ENCODE results near the gene ATG7. TPM values are rescaled to one million over a fixed set of nuclear protein-coding genes. Genes with fewer than 3 reads are reported as not detected.

The ATG7 gene
- total RNA-seq, 1 donor from 2014 or later, result 51.7 TPM

- POLR2A ChIA-PET, result interaction anchor here (0.7 kb wide), 1 partner anchor 88 kb away, joined by 5 read pairs; no protein-coding TSS in a partner anchor
- ATAC-seq (ENCODE audit: low read depth), result no peak
- H3K27me3 Mint-ChIP-seq, result no peaks in the 10 kb centered on the region
- H3K9me3 Mint-ChIP-seq, result no peaks in the 10 kb centered on the region
- no peak for TF ChIP-seq CTCF (IDR thresholded peaks at IDR 0.05)
- H3K27ac Mint-ChIP-seq, result no peak overlapping the region
- CTCF ChIA-PET, result no interaction called here
- no peak for DNase-seq
- H3K36me3 Mint-ChIP-seq (ENCODE audit: low read depth), result peaks cover 37% of the 10 kb centered on the region
- H3K4me3 Mint-ChIP-seq, result no peak overlapping the region
- intact Hi-C loops (cut with micrococcal nuclease), result no loop called here
- no peaks in the 10 kb centered on the region for H3K4me1 Mint-ChIP-seq
Observed at GRCh38 chr3:11430207-11430606, 158.0 kb downstream of the ATG7 start.

- Mint-ChIP-seq H3K4me3 (no peak overlapping the region), H3K27ac (no peak overlapping the region), H3K36me3 (ENCODE audit: low read depth) (peaks cover 37% of the 10 kb centered on the region), H3K27me3 (no peaks in the 10 kb centered on the region), H3K9me3 (no peaks in the 10 kb centered on the region), H3K4me1 (no peaks in the 10 kb centered on the region)
- ChIA-PET CTCF (no interaction called here), POLR2A (no interaction called here)
- ATAC-seq (ENCODE audit: low read depth) (no peak), DNase-seq (no peak)
- intact Hi-C loops (cut with micrococcal nuclease), result no loop called here
- no peak for TF ChIP-seq CTCF (IDR thresholded peaks at IDR 0.05)
Observed at GRCh38 chr3:11430624-11431023, 158.4 kb downstream of the ATG7 start.

GRCh38 chr3:11431319-11431718, 159.1 kb downstream of the ATG7 start:
- DNase-seq (no peak), ATAC-seq (ENCODE audit: low read depth) (no peak)
- ChIA-PET CTCF (no interaction called here), POLR2A (no interaction called here)
- no peak for TF ChIP-seq CTCF (IDR thresholded peaks at IDR 0.05)
- intact Hi-C loops (cut with micrococcal nuclease), result no loop called here
- no peak overlapping the region for H3K4me3 Mint-ChIP-seq
- peaks cover 34% of the 10 kb centered on the region for H3K36me3 Mint-ChIP-seq (ENCODE audit: low read depth)
- no peaks in the 10 kb centered on the region for H3K27me3 Mint-ChIP-seq
- no peaks in the 10 kb centered on the region for H3K4me1 Mint-ChIP-seq
- no peaks in the 10 kb centered on the region for H3K9me3 Mint-ChIP-seq
- no peak overlapping the region for H3K27ac Mint-ChIP-seq

- H3K9me3 Mint-ChIP-seq, result no peaks in the 10 kb centered on the region
- intact Hi-C loops (cut with micrococcal nuclease), result no loop called here
- TF ChIP-seq CTCF (IDR thresholded peaks at IDR 0.05), result no peak
- H3K4me3 Mint-ChIP-seq, result no peak overlapping the region
- no peaks in the 10 kb centered on the region for H3K27me3 Mint-ChIP-seq
- no peaks in the 10 kb centered on the region for H3K4me1 Mint-ChIP-seq
- POLR2A ChIA-PET, result no interaction called here
- no peak overlapping the region for H3K27ac Mint-ChIP-seq
- ATAC-seq (ENCODE audit: low read depth), result no peak
- DNase-seq, result no peak
- CTCF ChIA-PET, result no interaction called here
- H3K36me3 Mint-ChIP-seq (ENCODE audit: low read depth), result peaks cover 11% of the 10 kb centered on the region
Observed at GRCh38 chr3:11434017-11434526, 161.9 kb downstream of the ATG7 start.

- ATAC-seq (ENCODE audit: low read depth), result no peak
- ChIA-PET CTCF (no interaction called here), POLR2A (interaction anchor here (0.6 kb wide), 1 partner anchor 1014 kb away, joined by 4 read pairs; no protein-coding TSS in a partner anchor)
- H3K4me3 Mint-ChIP-seq, result no peak overlapping the region
- no peaks in the 10 kb centered on the region for H3K4me1 Mint-ChIP-seq
- no peaks in the 10 kb centered on the region for H3K9me3 Mint-ChIP-seq
- intact Hi-C loops (cut with micrococcal nuclease), result no loop called here
- no peaks in the 10 kb centered on the region for H3K27me3 Mint-ChIP-seq
- TF ChIP-seq CTCF (IDR thresholded peaks at IDR 0.05), result no peak
- DNase-seq, result no peak
- peaks cover 10% of the 10 kb centered on the region for H3K36me3 Mint-ChIP-seq (ENCODE audit: low read depth)
- no peak overlapping the region for H3K27ac Mint-ChIP-seq
Observed at GRCh38 chr3:11434563-11435096, 162.4 kb downstream of the ATG7 start.

Data from activated B cell treated with CpG ODN at 0.5 μM for 24 hours (primary cell).